Trophoblast cell (in vitro differentiated cells and primary cell): ENCODE results near the gene UGT3A2.

Experiments
- DNase-seq, 2 donors: peaks; one replicate each; pipeline ENCODE4 v3.0.0-alpha.2; 2016
- H2AFZ ChIP-seq: 2 replicates; pipeline ENCODE4 v1.6.1; 2013; ENCODE audit warnings: low read length, moderate library complexity, mild to moderate bottlenecking; ENCODE audit not compliant: insufficient read depth, poor library complexity
- H2AK5ac ChIP-seq: 2 replicates; pipeline ENCODE4 v1.6.1; 2013; ENCODE audit warnings: mild to moderate bottlenecking, low read length
- H2BK120ac ChIP-seq: 2 replicates; pipeline ENCODE4 v1.6.1; 2013; ENCODE audit warnings: low read length, mild to moderate bottlenecking, moderate library complexity; ENCODE audit not compliant: insufficient read depth, poor library complexity
- H2BK12ac ChIP-seq: 2 replicates; pipeline ENCODE4 v1.6.1; 2013; ENCODE audit warnings: mild to moderate bottlenecking, low read length, moderate library complexity
- H2BK5ac ChIP-seq: 2 replicates; pipeline ENCODE4 v1.6.1; 2013; ENCODE audit warnings: low read length, low read depth, moderate library complexity, mild to moderate bottlenecking; ENCODE audit not compliant: poor library complexity
- H3K14ac ChIP-seq: 2 replicates; pipeline ENCODE4 v1.6.1; 2013; ENCODE audit warnings: mild to moderate bottlenecking, low read length
- H3K18ac ChIP-seq: 2 replicates; pipeline ENCODE4 v1.6.1; 2013; ENCODE audit warnings: mild to moderate bottlenecking, low read length
- H3K23ac ChIP-seq: 2 replicates; pipeline ENCODE4 v1.6.1; 2013; ENCODE audit warnings: low read length
- H3K27ac ChIP-seq: 2 replicates; pipeline ENCODE4 v1.5.1; 2013; ENCODE audit warnings: low read depth, mild to moderate bottlenecking, inconsistent platforms, low read length, moderate library complexity
- H3K27me3 ChIP-seq: 2 replicates; pipeline ENCODE4 v1.6.1; 2013; ENCODE audit warnings: inconsistent platforms, mild to moderate bottlenecking, low read length, moderate library complexity; ENCODE audit not compliant: insufficient read depth
- H3K36me3 ChIP-seq, 2 experiments: 1 replicate in 1 of 2; 2 replicates in 1 of 2; pipeline ENCODE4 v1.6.1; 2013; ENCODE audit warnings: low read length in 2 of 2, mild to moderate bottlenecking in 2 of 2, moderate library complexity in 1 of 2; ENCODE audit not compliant: insufficient read depth in 2 of 2, control insufficient read depth in 1 of 2
- H3K4ac ChIP-seq: 2 replicates; pipeline ENCODE4 v1.6.1; 2013; ENCODE audit warnings: low read depth, mild to moderate bottlenecking, low read length, moderate library complexity
- H3K4me1 ChIP-seq, 2 experiments: 1 replicate in 1 of 2; 2 replicates in 1 of 2; pipeline ENCODE4 v1.6.1; 2013; ENCODE audit warnings: low read length in 2 of 2, mild to moderate bottlenecking in 2 of 2, moderate library complexity in 1 of 2; ENCODE audit not compliant: insufficient read depth in 2 of 2, control insufficient read depth in 1 of 2
- H3K4me2 ChIP-seq: 2 replicates; pipeline ENCODE4 v1.6.1; 2013; ENCODE audit warnings: inconsistent platforms, mild to moderate bottlenecking, low read length, moderate library complexity
- H3K4me3 ChIP-seq: 2 replicates; pipeline ENCODE4 v1.5.1; 2013; ENCODE audit warnings: mild to moderate bottlenecking, low read depth, low read length, inconsistent platforms
- H3K79me1 ChIP-seq: one replicate; pipeline ENCODE4 v1.6.1; 2013; ENCODE audit warnings: low read length
- H3K79me2 ChIP-seq: 2 replicates; pipeline ENCODE4 v1.6.1; 2013; ENCODE audit warnings: low read length, mild to moderate bottlenecking; ENCODE audit not compliant: control insufficient read depth, insufficient read depth, poor library complexity
- H3K9ac ChIP-seq: 2 replicates; pipeline ENCODE4 v1.6.1; 2013; ENCODE audit warnings: mild to moderate bottlenecking, low read length
- H3K9me3 ChIP-seq: 2 replicates; pipeline ENCODE4 v1.6.1; 2013; ENCODE audit warnings: low read depth, mild to moderate bottlenecking, control low read depth, inconsistent platforms, low read length; ENCODE audit not compliant: insufficient read depth
- H4K12ac ChIP-seq: 2 replicates; pipeline ENCODE4 v1.6.1; 2013; ENCODE audit warnings: low read depth, mild to moderate bottlenecking, low read length, moderate library complexity
- H4K8ac ChIP-seq: 2 replicates; pipeline ENCODE4 v1.6.1; 2013; ENCODE audit warnings: low read depth, mild to moderate bottlenecking, low read length, moderate library complexity
- H4K91ac ChIP-seq: one replicate; pipeline ENCODE4 v1.6.1; 2013; ENCODE audit warnings: low read depth, mild to moderate bottlenecking, low read length, moderate library complexity
- WGBS: extraction: QIAGEN DNeasy Blood & Tissue Kit; methylation state at CpG from one replicate; pipeline ENCODE4 v1.1.7; 2013; ENCODE audit warnings: missing lambda C conversion rate; ENCODE audit not compliant: insufficient read length, insufficient coverage; ENCODE audit errors: extremely low coverage; 5-methylcytosine and 5-hydroxymethylcytosine counted together

The UGT3A2 gene

DNA sequence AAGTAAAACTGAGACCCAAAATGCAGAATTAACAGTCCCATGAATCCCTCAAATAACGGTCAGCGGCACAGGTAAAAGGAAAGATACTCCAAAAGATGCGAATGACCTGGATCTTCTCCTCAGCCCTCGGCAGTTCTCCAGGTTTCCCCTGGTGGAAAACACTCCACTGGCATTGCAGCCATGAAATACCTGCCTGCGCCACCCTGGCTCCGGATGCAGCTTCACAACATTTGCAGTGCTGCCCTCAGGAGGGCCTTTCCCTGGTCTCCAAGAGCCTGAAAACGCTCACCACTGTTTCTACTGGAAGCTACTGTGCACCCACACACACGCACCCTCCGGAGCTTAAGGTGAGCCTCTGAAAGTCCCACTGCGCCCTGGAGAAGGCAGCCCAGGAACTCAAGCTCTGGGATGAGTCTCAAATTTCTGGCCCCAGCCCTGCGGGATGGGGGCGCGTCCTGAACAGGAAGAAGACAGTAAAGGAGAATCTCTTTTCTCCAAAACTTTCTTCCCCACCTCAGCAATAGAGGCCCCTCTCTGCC is 612 bp downstream of the UGT3A2 start:
- Histone ChIP-seq H2BK12ac (no peak overlapping the region), H3K4me2 (peak overlapping the region; percentile 65), H3K27ac (no peak overlapping the region), H3K9ac (no peak overlapping the region), H4K8ac (peak overlapping the region; percentile 11), H3K18ac (no peak overlapping the region), H3K23ac (no peak overlapping the region), H4K91ac (no peak overlapping the region), H4K12ac (no peak overlapping the region), H2BK5ac (no peak overlapping the region), H2AK5ac (no peak overlapping the region), H3K36me3 (no peaks in the 10 kb centered on the region), H3K4me3 (peak overlapping the region; percentile 61), H3K79me1 (no peaks in the 10 kb centered on the region), H2BK120ac (no peak overlapping the region), H3K27me3 (no peaks in the 10 kb centered on the region), H3K9me3 (no peaks in the 10 kb centered on the region), H2AFZ (peak overlapping the region; percentile 4), H3K14ac (no peak overlapping the region), H3K79me2 (no peaks in the 10 kb centered on the region), H3K4me1 (peaks cover 0 to 9% of the 10 kb centered on the region in 2 experiments), H3K4ac (no peak overlapping the region)
- DNase-seq: no peak
- no CpG with 5 or more reads among the region's 13 CpGs for WGBS

DNA sequence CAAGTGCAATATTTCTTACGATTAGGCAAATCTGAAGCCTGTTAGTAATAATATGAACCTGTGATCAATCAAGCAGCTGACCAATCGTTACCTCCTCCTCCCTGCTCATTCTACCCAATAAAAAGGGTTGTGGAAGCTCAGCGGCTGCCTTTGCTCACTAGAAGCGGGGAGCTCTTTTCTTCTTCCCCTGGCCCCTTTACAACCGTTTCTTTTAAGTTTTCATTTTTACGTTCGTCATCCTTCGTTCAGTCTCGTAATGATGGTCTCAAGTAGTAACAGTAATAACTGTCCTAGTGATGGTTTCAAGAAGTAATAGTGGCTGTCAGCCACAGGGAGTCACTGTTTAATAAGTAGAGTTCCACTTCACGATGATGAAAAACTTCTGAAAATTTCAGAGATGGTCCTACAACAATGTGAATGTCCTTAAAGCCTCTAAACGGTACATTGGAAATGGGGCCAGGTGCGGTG is 6.2 kb downstream of the UGT3A2 start:
- no peak overlapping the region for H2BK120ac ChIP-seq
- H3K4me1 ChIP-seq: peaks cover 0 to 5% of the 10 kb centered on the region in 2 experiments
- H2BK5ac ChIP-seq: no peak overlapping the region
- no peaks in the 10 kb centered on the region for H3K9me3 ChIP-seq
- H3K79me1 ChIP-seq: no peaks in the 10 kb centered on the region
- H3K79me2 ChIP-seq: no peaks in the 10 kb centered on the region
- no peak overlapping the region for H4K12ac ChIP-seq
- H3K36me3 ChIP-seq: no peaks in the 10 kb centered on the region
- H4K8ac ChIP-seq: no peak overlapping the region
- H3K18ac ChIP-seq: no peak overlapping the region
- H3K4me3 ChIP-seq: no peak overlapping the region
- H4K91ac ChIP-seq: no peak overlapping the region
- H3K14ac ChIP-seq: no peak overlapping the region
- H3K27ac ChIP-seq: no peak overlapping the region
- no peaks in the 10 kb centered on the region for H3K27me3 ChIP-seq
- WGBS: no CpG with 5 or more reads among the region's 12 CpGs
- no peak overlapping the region for H3K4ac ChIP-seq
- H3K4me2 ChIP-seq: no peak overlapping the region
- DNase-seq: peak; percentile 8 to 53
- H3K23ac ChIP-seq: no peak overlapping the region
- H2AK5ac ChIP-seq: no peak overlapping the region
- no peak overlapping the region for H3K9ac ChIP-seq
- H2BK12ac ChIP-seq: no peak overlapping the region
- H2AFZ ChIP-seq: no peak overlapping the region

DNA sequence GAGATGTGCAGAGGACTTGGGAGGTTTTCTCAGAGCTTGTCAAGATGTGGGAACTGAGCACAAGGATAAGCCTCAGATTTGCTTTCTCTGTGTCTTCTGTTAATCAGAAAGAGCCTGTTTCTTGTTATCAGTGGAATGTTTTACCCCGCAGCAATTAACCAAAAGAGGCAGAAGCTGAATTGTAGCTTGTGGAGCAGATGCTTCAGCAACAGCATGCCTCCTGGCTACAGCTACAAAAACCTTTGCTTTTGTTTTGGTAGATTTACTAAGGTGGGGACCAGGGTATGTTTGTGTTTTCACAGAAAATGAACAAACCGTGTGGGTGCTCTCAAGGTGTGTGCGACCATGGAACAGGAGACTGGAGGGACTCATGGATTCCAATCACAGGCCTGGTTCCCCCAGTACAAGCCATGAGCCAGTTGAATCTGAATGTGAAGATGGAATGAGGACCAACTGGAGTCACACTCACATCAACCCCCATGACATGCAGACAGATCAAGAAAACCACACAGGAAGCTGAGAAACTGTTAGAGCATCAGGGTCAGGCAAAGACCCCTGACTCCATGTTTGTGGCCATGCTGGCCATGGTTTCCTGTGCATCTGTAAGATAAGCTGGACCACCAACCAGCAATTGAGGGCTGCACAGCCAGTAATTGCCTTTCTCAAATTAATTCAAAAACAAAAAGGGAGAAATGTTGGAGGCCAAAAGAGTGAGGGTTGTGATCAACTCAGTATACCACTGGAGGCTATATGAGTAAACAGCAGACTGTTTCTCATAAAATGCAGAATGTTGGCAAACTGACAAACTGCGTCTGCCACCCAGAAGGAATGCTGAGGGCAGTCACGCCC is 6.9 kb downstream of the UGT3A2 start:
- WGBS: no CpG with 5 or more reads among the region's 5 CpGs
- no peaks in the 10 kb centered on the region for H3K79me1 ChIP-seq
- H4K12ac ChIP-seq: no peak overlapping the region
- no peak overlapping the region for H3K4me3 ChIP-seq
- no peaks in the 10 kb centered on the region for H3K9me3 ChIP-seq
- H2AFZ ChIP-seq: no peak overlapping the region
- H4K8ac ChIP-seq: no peak overlapping the region
- H2BK5ac ChIP-seq: no peak overlapping the region
- H3K4me1 ChIP-seq: peaks cover 0 to 5% of the 10 kb centered on the region in 2 experiments
- H3K9ac ChIP-seq: no peak overlapping the region
- no peak overlapping the region for H2AK5ac ChIP-seq
- no peak overlapping the region for H3K4me2 ChIP-seq
- no peak overlapping the region for H3K23ac ChIP-seq
- no peak overlapping the region for H3K18ac ChIP-seq
- no peak overlapping the region for H3K27ac ChIP-seq
- H2BK120ac ChIP-seq: no peak overlapping the region
- no peak overlapping the region for H3K14ac ChIP-seq
- H4K91ac ChIP-seq: no peak overlapping the region
- no peaks in the 10 kb centered on the region for H3K36me3 ChIP-seq
- no peak overlapping the region for H3K4ac ChIP-seq
- peak; percentile 65 to 77 for DNase-seq
- no peaks in the 10 kb centered on the region for H3K27me3 ChIP-seq
- H3K79me2 ChIP-seq: no peaks in the 10 kb centered on the region
- no peak overlapping the region for H2BK12ac ChIP-seq

DNA sequence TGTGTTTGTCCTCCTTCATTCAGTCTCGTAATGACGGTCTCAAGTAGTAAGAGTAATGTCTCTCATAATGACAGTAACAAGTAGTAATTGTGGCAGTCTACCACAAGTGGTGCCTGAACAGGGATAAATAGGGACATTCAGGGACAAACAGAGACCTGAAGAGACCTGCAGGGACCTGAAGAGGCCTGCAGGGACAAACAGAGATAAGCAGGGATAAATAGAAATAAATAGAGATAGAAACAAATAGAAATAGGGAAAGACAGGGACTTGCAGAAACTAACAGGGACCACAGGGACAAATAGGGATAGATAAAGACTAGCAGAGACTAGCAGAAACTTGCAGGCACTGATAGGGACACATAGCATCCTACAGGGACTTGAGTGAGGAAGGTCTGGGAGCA is 7.9 kb downstream of the UGT3A2 start:
- no peak overlapping the region for H3K27ac ChIP-seq
- H2BK120ac ChIP-seq: no peak overlapping the region
- H3K4me2 ChIP-seq: no peak overlapping the region
- H2BK5ac ChIP-seq: no peak overlapping the region
- H4K91ac ChIP-seq: no peak overlapping the region
- H3K18ac ChIP-seq: no peak overlapping the region
- H3K9ac ChIP-seq: no peak overlapping the region
- H4K12ac ChIP-seq: no peak overlapping the region
- no peaks in the 10 kb centered on the region for H3K79me2 ChIP-seq
- H3K9me3 ChIP-seq: no peaks in the 10 kb centered on the region
- H3K4me3 ChIP-seq: no peak overlapping the region
- H3K79me1 ChIP-seq: no peaks in the 10 kb centered on the region
- H3K23ac ChIP-seq: no peak overlapping the region
- H3K36me3 ChIP-seq: no peaks in the 10 kb centered on the region
- H3K14ac ChIP-seq: no peak overlapping the region
- no peak overlapping the region for H2AK5ac ChIP-seq
- no peak overlapping the region for H4K8ac ChIP-seq
- peaks cover 0 to 5% of the 10 kb centered on the region in 2 experiments for H3K4me1 ChIP-seq
- WGBS: no CpG with 5 or more reads among the region's 2 CpGs
- H2AFZ ChIP-seq: no peak overlapping the region
- no peaks in the 10 kb centered on the region for H3K27me3 ChIP-seq
- H3K4ac ChIP-seq: no peak overlapping the region
- H2BK12ac ChIP-seq: no peak overlapping the region
- DNase-seq: no peak
